Endothelial cell of umbilical vein (primary cell): Measurements from ENCODE around the gene TRAPPC6A. TPM values are rescaled to one million over a fixed set of nuclear protein-coding genes. Genes with fewer than 3 reads are reported as not detected.

ENCODE experiments used
- BruUV-seq: library from RNA; stranded (reverse); fragments of 400-500 nt; replicated peaks from 2 replicates; lab custom pipeline; 2021; lab: Mats Ljungman, UMichigan
- CTCF ChIA-PET: fragments of 300-600, 350-600 bp; sonication (Branson Sonifier 250); formaldehyde crosslinking; loops from one replicate; lab custom pipeline; 2021; ENCODE audit warnings: antibody characterized with exemption, inconsistent platforms; lab: Charles Lee
- POLR2A ChIA-PET: fragments of 300-600, 350-600 bp; sonication (Branson Sonifier 250); formaldehyde crosslinking; loops from one replicate; lab custom pipeline; 2021; ENCODE audit warnings: antibody characterized with exemption, inconsistent platforms; lab: Charles Lee
- DNase-seq: peaks from one replicate; pipeline ENCODE4 v3.0.0-alpha.2; 2011; ENCODE audit warnings: low read depth, low spot score
- FAIRE-seq: peaks from 2 replicates; lab custom pipeline; 2011; peaks lifted over from hg19 to GRCh38; lab: Jason Lieb, UNC
- H2AFZ ChIP-seq: 2 replicates; pipeline ENCODE4 v1.6.0; 2012; ENCODE audit warnings: low read depth, low read length, control low read depth, inconsistent platforms
- H3K27ac ChIP-seq: 2 replicates; pipeline ENCODE4 v1.5.1; 2011; ENCODE audit warnings: low read depth, mild to moderate bottlenecking, control low read depth, low read length, moderate library complexity; ENCODE audit not compliant: insufficient read depth
- H3K27me3 ChIP-seq, 2 experiments: 2 replicates each; pipeline versions ENCODE4 v1.6.0 to v1.6.1; 2011; ENCODE audit warnings: low read length in 2 of 2, mixed read lengths in 1 of 2; ENCODE audit not compliant: control insufficient read depth in 2 of 2, insufficient read depth in 2 of 2
- H3K36me3 ChIP-seq, 2 experiments: 2 replicates in 1 of 2; 3 replicates in 1 of 2; pipeline ENCODE4 v1.5.1; 2011; ENCODE audit warnings: low read length in 2 of 2, mild to moderate bottlenecking in 1 of 2, moderate library complexity in 1 of 2; ENCODE audit not compliant: control insufficient read depth in 2 of 2, insufficient read depth in 2 of 2; ENCODE audit errors: extremely low read depth in 1 of 2
- H3K4me1 ChIP-seq: 3 replicates; pipeline ENCODE4 v1.5.1; 2011; ENCODE audit warnings: mild to moderate bottlenecking, low read length; ENCODE audit not compliant: control insufficient read depth, insufficient read depth; ENCODE audit errors: extremely low read depth
- H3K4me2 ChIP-seq: 2 replicates; pipeline ENCODE4 v1.6.1; 2011; ENCODE audit warnings: low read length, control low read depth, mixed read lengths; ENCODE audit not compliant: insufficient read depth
- H3K4me3 ChIP-seq, 3 experiments: fragments of 200-600 bp in 1 of 3; sonication (generic), shearing (Covaris generic) in 1 of 3; replicated peaks in 1 of 3; 2 replicates each; pipeline ENCODE4 v1.5.1; 2011 to 2016; ENCODE audit warnings: control low read depth in 3 of 3, low read length in 3 of 3, mild to moderate bottlenecking in 2 of 3, inconsistent platforms in 1 of 3, low read depth in 1 of 3, moderate library complexity in 1 of 3; ENCODE audit not compliant: insufficient read depth in 1 of 3
- H3K79me2 ChIP-seq: 2 replicates; pipeline ENCODE4 v1.6.0; 2012; ENCODE audit warnings: low read length, inconsistent platforms; ENCODE audit not compliant: control insufficient read depth, insufficient read depth
- H3K9ac ChIP-seq: replicated peaks from 2 replicates; pipeline ENCODE3; 2011; ENCODE audit warnings: low read length, control low read depth; ENCODE audit not compliant: insufficient read depth; ENCODE audit errors: extremely low read depth
- H3K9me1 ChIP-seq: replicated peaks from 3 replicates; pipeline ENCODE4 v1.6.0; 2011; ENCODE audit warnings: mild to moderate bottlenecking, low read length; ENCODE audit not compliant: control insufficient read depth, insufficient read depth; ENCODE audit errors: extremely low read depth
- H3K9me3 ChIP-seq: replicated peaks from 2 replicates; pipeline ENCODE4 v1.5.1; 2012; ENCODE audit warnings: low read length, inconsistent platforms; ENCODE audit not compliant: control insufficient read depth, insufficient read depth
- H4K20me1 ChIP-seq: replicated peaks from 2 replicates; pipeline ENCODE3; 2011; ENCODE audit warnings: mild to moderate bottlenecking, low read length; ENCODE audit not compliant: control insufficient read depth, insufficient read depth; ENCODE audit errors: extremely low read depth
- EZH2 ChIP-seq: IDR thresholded peaks from 2 replicates; pipeline ENCODE4 v1.6.1; 2012; ENCODE audit warnings: borderline replicate concordance, low read depth, mild to moderate bottlenecking, moderate library complexity, low read length, inconsistent platforms; ENCODE audit not compliant: severe bottlenecking
- FOS ChIP-seq: IDR thresholded peaks from 2 replicates; pipeline ENCODE4 v1.6.1; 2011; ENCODE audit warnings: mild to moderate bottlenecking, low read length, moderate library complexity, borderline replicate concordance; ENCODE audit not compliant: insufficient read depth
- GATA2 ChIP-seq: IDR thresholded peaks from 2 replicates; pipeline ENCODE4 v1.7.0; 2011; ENCODE audit warnings: low read depth, mild to moderate bottlenecking, moderate library complexity, mixed read lengths, low read length; ENCODE audit not compliant: insufficient read length, insufficient read depth
- JUN ChIP-seq: IDR thresholded peaks from 2 replicates; pipeline ENCODE4 v1.6.1; 2011; ENCODE audit warnings: borderline replicate concordance, low read depth; ENCODE audit not compliant: insufficient read length, insufficient read depth
- MYC ChIP-seq: IDR thresholded peaks from one replicate; pipeline ENCODE4 v1.6.1; 2011; ENCODE audit warnings: mild to moderate bottlenecking, low read depth, low read length
- POLR2A ChIP-seq: IDR thresholded peaks from 2 replicates; pipeline ENCODE4 v1.6.1; 2012; ENCODE audit warnings: low read depth, mild to moderate bottlenecking, control low read depth, low read length
- POLR2AphosphoS5 ChIP-seq: IDR thresholded peaks from 2 replicates; pipeline ENCODE4 v1.6.1; 2012; ENCODE audit warnings: low read depth, mild to moderate bottlenecking, control low read depth, low read length, moderate library complexity; ENCODE audit not compliant: insufficient read depth
- dilution Hi-C: fragments of 300-500 bp; cut with MboI; formaldehyde crosslinking; loops from one replicate; pipeline ENCODE4 v1.15.0; 2019; ENCODE audit warnings: low sequenced_read_pairs; ENCODE audit not compliant: extremely low pct_ligation_motif_present
- intact Hi-C: fragments of 100-400 bp; cut with micrococcal nuclease; formaldehyde crosslinking; loops from one replicate; pipeline ENCODE4 v1.10.0; 2022
- polyA plus RNA-seq, 4 experiments: library from polyadenylated mRNA; depleted of rRNA in 3 of 4; stranded (reverse) in 3 of 4; unstranded in 1 of 4; fragments of >200 nt; gene quantifications; 2 replicates each; pipeline versions ENCODE4 v1.2.1 to v1.2.3, GENCODE V29; 2011 to 2012; ENCODE audit warnings: missing spikeins in 1 of 4
- total RNA-seq: library from RNA; stranded (reverse); gene quantifications from 2 replicates; pipeline ENCODE4 v1.2.3, GENCODE V29; 2021
- TF ChIP-seq, protein P1 (sequence below), 2 donors: IDR thresholded peaks; 1 replicate in 1 of 2; 2 replicates in 1 of 2; pipeline ENCODE4 v1.5.1; 2011; ENCODE audit warnings: low read length in 2 of 2, mild to moderate bottlenecking in 2 of 2, moderate library complexity in 2 of 2, control low read depth in 1 of 2, inconsistent platforms in 1 of 2, low read depth in 1 of 2; ENCODE audit not compliant: insufficient read depth in 1 of 2; ENCODE audit errors: extremely low read depth in 1 of 2
- TF ChIP-seq, protein P2 (sequence below): IDR thresholded peaks from 2 replicates; pipeline ENCODE4 v1.6.1; 2011; ENCODE audit not compliant: insufficient read depth, insufficient read length

The TRAPPC6A gene
- total and polyA plus RNA-seq, 2 donors (not counting 3 experiments of a cell fraction or from before 2014, with no cell fraction given): 18.1 to 45.4 TPM

- no peak for TF ChIP-seq EZH2
- no peak for TF ChIP-seq POLR2A
- no peak for TF ChIP-seq FOS
- no peak for TF ChIP-seq MYC
- TF ChIP-seq, protein P1, sequence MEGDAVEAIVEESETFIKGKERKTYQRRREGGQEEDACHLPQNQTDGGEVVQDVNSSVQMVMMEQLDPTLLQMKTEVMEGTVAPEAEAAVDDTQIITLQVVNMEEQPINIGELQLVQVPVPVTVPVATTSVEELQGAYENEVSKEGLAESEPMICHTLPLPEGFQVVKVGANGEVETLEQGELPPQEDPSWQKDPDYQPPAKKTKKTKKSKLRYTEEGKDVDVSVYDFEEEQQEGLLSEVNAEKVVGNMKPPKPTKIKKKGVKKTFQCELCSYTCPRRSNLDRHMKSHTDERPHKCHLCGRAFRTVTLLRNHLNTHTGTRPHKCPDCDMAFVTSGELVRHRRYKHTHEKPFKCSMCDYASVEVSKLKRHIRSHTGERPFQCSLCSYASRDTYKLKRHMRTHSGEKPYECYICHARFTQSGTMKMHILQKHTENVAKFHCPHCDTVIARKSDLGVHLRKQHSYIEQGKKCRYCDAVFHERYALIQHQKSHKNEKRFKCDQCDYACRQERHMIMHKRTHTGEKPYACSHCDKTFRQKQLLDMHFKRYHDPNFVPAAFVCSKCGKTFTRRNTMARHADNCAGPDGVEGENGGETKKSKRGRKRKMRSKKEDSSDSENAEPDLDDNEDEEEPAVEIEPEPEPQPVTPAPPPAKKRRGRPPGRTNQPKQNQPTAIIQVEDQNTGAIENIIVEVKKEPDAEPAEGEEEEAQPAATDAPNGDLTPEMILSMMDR (IDR thresholded peaks at IDR 0.05; ENCODE audit: extremely low read depth in 1 of 2, insufficient read depth in 1 of 2, low read depth in 1 of 2, low read length in 2 of 2): no peak
- TF ChIP-seq GATA2: no peak
- TF ChIP-seq, protein P2, sequence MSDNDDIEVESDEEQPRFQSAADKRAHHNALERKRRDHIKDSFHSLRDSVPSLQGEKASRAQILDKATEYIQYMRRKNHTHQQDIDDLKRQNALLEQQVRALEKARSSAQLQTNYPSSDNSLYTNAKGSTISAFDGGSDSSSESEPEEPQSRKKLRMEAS: no peak
- no peak for TF ChIP-seq JUN
- no peak for TF ChIP-seq POLR2AphosphoS5
- H3K27me3 ChIP-seq: no peaks in the 10 kb centered on the region
- no peak overlapping the region for H3K27ac ChIP-seq
- ChIA-PET POLR2A (no interaction called here), CTCF (no interaction called here)
- H3K9me3 ChIP-seq: no peaks in the 10 kb centered on the region
- H3K4me3 ChIP-seq: no peak overlapping the region
- DNase-seq (no peak), FAIRE-seq (no peak)
- H3K9me1 ChIP-seq: no peaks in the 10 kb centered on the region
- H3K4me2 ChIP-seq: no peak overlapping the region
- no peaks in the 10 kb centered on the region for H4K20me1 ChIP-seq
- BruUV-seq: no TSS peak
- dilution Hi-C loops (no loop called here), intact Hi-C loops (no loop called here)
- H2AFZ ChIP-seq: no peak overlapping the region
- H3K79me2 ChIP-seq: no peaks in the 10 kb centered on the region
- H3K9ac ChIP-seq: no peak overlapping the region
- no peaks in the 10 kb centered on the region for H3K36me3 ChIP-seq
- peaks cover 21% of the 10 kb centered on the region for H3K4me1 ChIP-seq
These were observed 8.4 kb downstream of the TRAPPC6A start for GRCh38 chr19:45169602-45170001.
